GM18909 (cell line): Measurements from ENCODE around the gene HOXA2.

Experiments
- ATAC-seq: cut with Tn5 transposase; IDR thresholded peaks from one replicate; pipeline ENCODE4 v1.9.1; 2021; ENCODE audit warnings: mild to moderate bottlenecking; ENCODE audit not compliant: unreplicated experiment, poor library complexity

Gene HOXA2

GRCh38 chr7:27141923-27142579 lies 39.6 kb upstream of the HOXA2 start:
- no peak for ATAC-seq

GRCh38 chr7:27141137-27141922 lies 38.8 kb upstream of the HOXA2 start:
- no peak for ATAC-seq

DNA sequence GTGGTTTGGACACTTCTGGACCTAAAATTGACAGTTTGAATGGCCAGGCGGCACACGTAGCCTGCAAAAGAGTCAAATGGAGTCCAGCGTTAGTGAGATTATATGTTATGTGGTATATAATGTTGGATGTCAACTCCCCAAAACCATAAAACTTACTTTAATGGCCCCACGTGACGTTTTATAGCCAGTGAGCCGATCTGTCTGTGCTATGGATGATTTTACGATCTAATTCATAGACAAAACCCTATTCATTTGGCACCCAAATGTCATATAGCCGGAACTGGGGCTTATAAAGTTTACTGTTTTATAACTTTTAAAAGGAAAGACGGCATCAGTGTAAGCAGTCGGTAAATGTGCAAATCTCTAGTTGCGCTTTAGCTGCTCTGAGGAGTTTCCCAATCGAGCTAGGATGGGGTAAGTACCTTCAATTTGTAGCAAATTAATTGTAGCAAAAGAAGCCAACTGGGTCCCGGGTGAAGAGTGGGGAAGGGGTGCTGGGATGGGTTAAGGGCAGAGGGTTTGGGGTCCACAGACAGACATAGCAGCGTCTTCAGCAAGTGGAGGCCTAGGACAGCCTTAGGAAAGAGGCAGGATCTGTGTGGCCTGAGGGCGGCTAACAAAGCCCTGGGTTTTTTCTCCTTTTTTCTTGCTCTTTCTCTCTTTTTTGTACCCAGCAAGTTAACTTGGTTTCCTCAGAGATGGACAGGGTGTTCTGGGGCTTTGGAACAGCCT lies 37.8 kb upstream of the HOXA2 start:
- no peak for ATAC-seq

- ATAC-seq = no peak
These were observed 37.0 kb upstream of the HOXA2 start for GRCh38 chr7:27139334-27140125.

GRCh38 chr7:27138985-27139333 lies 36.5 kb upstream of the HOXA2 start:
- no peak for ATAC-seq

DNA sequence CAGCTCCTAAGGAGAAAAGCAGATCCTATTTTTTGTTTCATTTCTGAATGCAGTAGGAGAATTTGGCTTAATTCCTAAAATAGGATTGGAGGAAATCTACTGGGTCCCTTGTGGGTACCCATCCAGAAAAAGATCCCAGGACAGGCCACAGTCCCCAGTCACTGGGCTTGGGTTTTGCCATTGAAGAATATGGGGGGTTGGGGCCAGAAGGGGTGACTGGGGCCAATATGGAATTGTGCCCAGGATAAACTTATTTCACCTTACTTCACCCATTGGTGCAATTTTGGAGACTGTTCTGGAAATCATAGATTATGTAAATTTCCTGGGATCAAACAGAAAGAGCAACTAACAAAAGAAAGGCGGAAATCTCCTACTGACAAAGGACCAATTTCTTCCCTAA lies 36.0 kb upstream of the HOXA2 start:
- no peak for ATAC-seq

DNA sequence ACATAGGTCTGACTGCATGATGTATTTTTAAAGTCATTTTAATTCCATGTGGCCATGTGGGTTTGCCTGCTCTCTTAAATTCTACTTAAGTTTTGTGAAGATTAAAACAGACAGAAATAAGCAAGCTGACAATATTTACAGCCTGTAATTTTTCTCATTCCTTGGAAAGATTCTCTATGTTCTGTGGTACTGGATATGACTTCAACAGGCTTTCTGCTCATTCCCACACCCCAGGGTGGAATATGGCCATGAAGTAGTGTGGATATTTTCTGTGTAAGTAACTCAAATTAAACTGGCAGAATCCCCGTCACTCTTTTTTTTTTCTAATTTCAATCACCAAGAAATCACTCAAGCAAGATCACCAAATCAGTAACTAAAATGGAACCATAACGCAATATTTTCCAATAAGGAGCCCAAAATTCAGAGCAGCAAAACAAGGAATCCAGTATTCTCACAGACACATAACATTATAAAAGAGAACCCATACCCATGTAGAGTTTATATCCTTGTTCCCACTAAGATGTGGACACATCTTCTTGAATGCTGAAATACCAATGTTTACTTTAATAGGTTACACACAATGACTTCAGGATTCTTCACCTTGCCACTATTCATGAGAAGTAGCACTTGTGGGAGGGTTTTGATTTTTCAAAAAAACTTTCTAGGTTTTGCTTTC lies 35.3 kb upstream of the HOXA2 start:
- ATAC-seq = no peak

- ATAC-seq = no peak
These were observed 31.9 kb upstream of the HOXA2 start for GRCh38 chr7:27134392-27134791.

- no peak for ATAC-seq
These were observed 31.1 kb upstream of the HOXA2 start for GRCh38 chr7:27133409-27134231.

GRCh38 chr7:27132978-27133377 lies 30.5 kb upstream of the HOXA2 start:
- no peak for ATAC-seq

GRCh38 chr7:27132214-27132613 lies 29.7 kb upstream of the HOXA2 start:
- no peak for ATAC-seq

DNA sequence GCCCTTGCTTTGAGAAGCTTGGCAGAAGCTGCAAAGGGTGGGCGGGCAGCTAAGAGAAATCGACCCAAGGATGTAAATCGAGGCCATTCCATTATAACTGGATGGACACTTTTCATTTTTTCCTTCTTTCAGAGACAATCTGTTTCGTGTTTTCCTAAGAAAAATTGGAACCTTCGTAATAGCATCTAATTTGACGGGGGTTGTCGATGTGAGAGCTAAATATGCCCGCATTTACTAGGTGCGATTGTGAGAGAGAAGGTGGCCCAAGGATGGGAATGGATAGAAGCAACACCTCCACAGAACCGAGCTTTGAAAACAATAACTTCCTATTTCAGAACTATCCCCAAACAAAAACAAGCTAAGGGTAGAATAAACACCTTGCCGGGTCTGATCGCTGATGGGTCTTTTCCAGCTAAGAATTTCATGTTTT lies 28.9 kb upstream of the HOXA2 start:
- ATAC-seq = no peak

- no peak for ATAC-seq
These were observed 28.3 kb upstream of the HOXA2 start, which contains the start of gene HOXA4 for GRCh38 chr7:27130540-27131389. Gene HOXA4 (minus strand): TSS chr7:27130757. CDS start chr7:27130733, 24 bp downstream.

- no peak for ATAC-seq
These were observed 27.5 kb upstream of the HOXA2 start for GRCh38 chr7:27129729-27130539.

- no peak for ATAC-seq
These were observed 26.6 kb upstream of the HOXA2 start for GRCh38 chr7:27128776-27129728.

- no peak for ATAC-seq
These were observed 25.6 kb upstream of the HOXA2 start for GRCh38 chr7:27128034-27128433.
